ENCODE measurements around the gene TNS3.
"Not testable (repeated sequence)": the region's sequence is repeated elsewhere in the genome, so short reads cannot be mapped to it uniquely, and the experiment has no call there.

TNS3 gene

GRCh38 chr7:47543714-47544113 is 38.2 kb downstream of the TNS3 start:
- no peak for DNase-seq (ENCODE audit: insufficient read length, low spot score)
- no peak for FAIRE-seq
- TF ChIP-seq CTCF (IDR thresholded peaks at IDR 0.05; ENCODE audit: insufficient read depth, missing control alignments) = no peak

GRCh38 chr7:47543056-47543455 is 38.9 kb downstream of the TNS3 start:
- no peak for FAIRE-seq
- no peak for DNase-seq (ENCODE audit: insufficient read length, low spot score)
- no peak for TF ChIP-seq CTCF (IDR thresholded peaks at IDR 0.05; ENCODE audit: insufficient read depth, missing control alignments)

- FAIRE-seq (no peak), DNase-seq (ENCODE audit: insufficient read length, low spot score) (no peak)
- TF ChIP-seq CTCF (IDR thresholded peaks at IDR 0.05; ENCODE audit: insufficient read depth, missing control alignments) = no peak
Measured at GRCh38 chr7:47542051-47542450, 39.9 kb downstream of the TNS3 start.

- not testable (repeated sequence) for FAIRE-seq; DNase-seq (ENCODE audit: insufficient read length, low spot score)
Measured at GRCh38 chr7:47541485-47541884, 40.4 kb downstream of the TNS3 start.

- TF ChIP-seq CTCF (IDR thresholded peaks at IDR 0.05; ENCODE audit: insufficient read depth, missing control alignments) = no peak
- FAIRE-seq (no peak), DNase-seq (ENCODE audit: insufficient read length, low spot score) (no peak)
Measured at GRCh38 chr7:47540387-47541350, 41.2 kb downstream of the TNS3 start.

- DNase-seq (ENCODE audit: insufficient read length, low spot score) = no peak
- no peak for FAIRE-seq
- no peak for TF ChIP-seq CTCF (IDR thresholded peaks at IDR 0.05; ENCODE audit: insufficient read depth, missing control alignments)
Measured at GRCh38 chr7:47540053-47540386, 41.9 kb downstream of the TNS3 start.

- no peak for TF ChIP-seq CTCF (IDR thresholded peaks at IDR 0.05; ENCODE audit: insufficient read depth, missing control alignments)
- FAIRE-seq (no peak), DNase-seq (ENCODE audit: insufficient read length, low spot score) (no peak)
Measured at GRCh38 chr7:47539398-47540052, 42.4 kb downstream of the TNS3 start.

All from D721Med (cell line).